Psoas muscle (tissue), 8 donors: Measurements from ENCODE around the gene ILF2. TPM values are rescaled to one million over a fixed set of nuclear protein-coding genes. Genes with fewer than 3 reads are reported as not detected.
A peak's percentile ranks its signal among the peaks of the same experiment; 100 is the strongest.
"Not testable (repeated sequence)": the region's sequence is repeated elsewhere in the genome, so short reads cannot be mapped to it uniquely, and the experiment has no call there.

ENCODE experiments used
- ATAC-seq, 4 donors: fragments of 200-7000 bp; cut with Tn5 transposase; one replicate each; pipeline ENCODE4 v1.9.1; 2020; ENCODE audit warnings: moderate library complexity in 3 of 4, mild to moderate bottlenecking in 2 of 4
- DNase-seq, 2 donors: peaks; one replicate each; pipeline ENCODE4 v3.0.0-alpha.2; 2020
- H3K27ac ChIP-seq: fragments of 200-600 bp; one replicate; pipeline ENCODE4 v1.8.0; 2022
- H3K27me3 ChIP-seq, 3 donors: fragments of 200-600 bp in 1 of 3; one replicate each; pipeline versions ENCODE4 v1.6.1 to v1.8.0; 2013 to 2022; ENCODE audit warnings: low read length in 2 of 3, mild to moderate bottlenecking in 2 of 3, moderate library complexity in 1 of 3; ENCODE audit not compliant: insufficient read depth in 3 of 3
- H3K36me3 ChIP-seq, 2 donors: fragments of 200-600 bp in 1 of 2; one replicate each; pipeline versions ENCODE4 v1.6.1 to v1.8.0; 2013 to 2022; ENCODE audit warnings: low read depth in 1 of 2, mild to moderate bottlenecking in 1 of 2, moderate library complexity in 1 of 2; ENCODE audit not compliant: insufficient read depth in 1 of 2
- H3K4me1 ChIP-seq: fragments of 200-600 bp; one replicate; pipeline ENCODE4 v1.8.0; 2022
- H3K4me3 ChIP-seq: fragments of 200-600 bp; one replicate; pipeline ENCODE4 v1.8.0; 2022; ENCODE audit warnings: mild to moderate bottlenecking
- H3K9me3 ChIP-seq: fragments of 200-600 bp; one replicate; pipeline ENCODE4 v1.8.0; 2022
- WGBS, 3 donors: extraction: QIAGEN DNeasy Blood & Tissue Kit; methylation state at CpG; one replicate each; pipeline versions ENCODE4 v1.1.6 to v1.1.7; 2013; 5-methylcytosine and 5-hydroxymethylcytosine counted together
- intact Hi-C, 2 donors: fragments of 100-400 bp; cut with DNase I; formaldehyde crosslinking; loops; one replicate each; pipeline versions ENCODE4 v1.11.0 to v1.14.2; 2022
- polyA plus RNA-seq, 3 donors: library from polyadenylated mRNA; stranded (reverse); fragments of 200-250 nt; gene quantifications; one replicate each; pipeline ENCODE4 v1.2.3, GENCODE V29; 2013
- total RNA-seq, 4 donors: library from RNA; stranded (reverse); fragmentation: NEBNext Ultra II Directional in 2 of 4; extraction: Animal tissue kit (Norgen Biotek cat#: 25700) in 2 of 4; gene quantifications; one replicate each; pipeline versions ENCODE4 v1.2.1 to v1.2.4, GENCODE V29; 2021 to 2023
- TF ChIP-seq, protein P1 (sequence below): fragments of 200-600 bp; IDR thresholded peaks from one replicate; pipeline ENCODE4 v1.8.0; 2022; ENCODE audit warnings: antibody characterized with exemption
- donor health status: healthy with polysubstance abuse.
- donor health status: DM: no; HTN: no; CAD: no; lungs with moderate emphysema.
- donor health status: Bipolar disorder and iron deficiency.
- donor health status: healthy.
- donor health status: DM: yes; HTN: yes; CAD: no.
- donor health status: DM: no; HTN: no; CAD: no.
- donor health status: DM: no; HTN: no; CAD: no.
- donor health status: DM: yes; HTN: yes; CAD: no.

The ILF2 gene
- total and polyA plus RNA-seq, 7 donors: 71.7 to 158 (median 99.2) TPM

DNA sequence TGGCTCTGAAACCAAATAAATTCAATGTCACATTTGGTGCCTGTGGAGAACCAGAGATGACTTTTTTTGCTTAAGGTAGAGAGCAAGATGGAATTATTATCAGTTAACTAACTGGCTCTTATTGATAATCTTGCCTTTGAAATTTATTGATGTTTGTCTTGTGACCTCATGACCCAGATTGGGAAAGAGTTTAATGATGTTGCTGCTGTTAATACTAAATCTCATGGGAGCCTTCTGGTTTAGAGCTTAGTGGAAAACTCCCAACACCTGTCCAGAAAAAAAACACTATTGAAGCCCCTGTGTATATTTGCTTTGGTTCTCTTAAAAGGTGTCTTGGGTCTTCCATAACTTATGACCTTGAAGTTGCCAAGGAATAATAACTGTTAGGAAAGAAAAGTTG, 27.0 kb downstream of the ILF2 start:
- ATAC-seq: no peak
- peaks cover 68% of the 10 kb centered on the region for H3K4me1 ChIP-seq
- H3K27me3 ChIP-seq: no peaks in the 10 kb centered on the region
- intact Hi-C loops: no loop called here
- peaks cover 26 to 80% of the 10 kb centered on the region in 2 donors for H3K36me3 ChIP-seq
- H3K9me3 ChIP-seq: no peaks in the 10 kb centered on the region
- TF ChIP-seq, protein P1, sequence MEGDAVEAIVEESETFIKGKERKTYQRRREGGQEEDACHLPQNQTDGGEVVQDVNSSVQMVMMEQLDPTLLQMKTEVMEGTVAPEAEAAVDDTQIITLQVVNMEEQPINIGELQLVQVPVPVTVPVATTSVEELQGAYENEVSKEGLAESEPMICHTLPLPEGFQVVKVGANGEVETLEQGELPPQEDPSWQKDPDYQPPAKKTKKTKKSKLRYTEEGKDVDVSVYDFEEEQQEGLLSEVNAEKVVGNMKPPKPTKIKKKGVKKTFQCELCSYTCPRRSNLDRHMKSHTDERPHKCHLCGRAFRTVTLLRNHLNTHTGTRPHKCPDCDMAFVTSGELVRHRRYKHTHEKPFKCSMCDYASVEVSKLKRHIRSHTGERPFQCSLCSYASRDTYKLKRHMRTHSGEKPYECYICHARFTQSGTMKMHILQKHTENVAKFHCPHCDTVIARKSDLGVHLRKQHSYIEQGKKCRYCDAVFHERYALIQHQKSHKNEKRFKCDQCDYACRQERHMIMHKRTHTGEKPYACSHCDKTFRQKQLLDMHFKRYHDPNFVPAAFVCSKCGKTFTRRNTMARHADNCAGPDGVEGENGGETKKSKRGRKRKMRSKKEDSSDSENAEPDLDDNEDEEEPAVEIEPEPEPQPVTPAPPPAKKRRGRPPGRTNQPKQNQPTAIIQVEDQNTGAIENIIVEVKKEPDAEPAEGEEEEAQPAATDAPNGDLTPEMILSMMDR: no peak
- peak overlapping the region; percentile 100 for H3K27ac ChIP-seq
- no peak for DNase-seq
- no peak overlapping the region for H3K4me3 ChIP-seq

DNA sequence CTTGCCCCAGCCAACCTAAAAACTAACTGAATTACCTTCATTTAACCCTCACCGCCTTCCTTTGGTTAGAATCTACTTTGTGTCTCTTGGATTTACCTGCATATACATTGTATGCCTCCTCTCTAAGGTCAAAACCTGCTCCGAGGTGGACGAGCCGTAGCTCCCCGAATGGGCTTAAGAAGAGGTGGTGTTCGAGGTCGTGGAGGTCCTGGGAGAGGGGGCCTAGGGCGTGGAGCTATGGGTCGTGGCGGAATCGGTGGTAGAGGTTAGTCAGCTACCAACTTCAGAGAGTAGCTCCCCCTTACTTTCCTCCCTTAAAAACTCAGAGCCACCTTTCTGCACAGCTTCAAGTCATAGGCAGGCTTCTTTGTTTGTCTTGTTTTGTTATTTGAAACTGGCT, 27.7 kb downstream of the ILF2 start:
- peaks cover 29 to 87% of the 10 kb centered on the region in 2 donors for H3K36me3 ChIP-seq
- H3K9me3 ChIP-seq: no peaks in the 10 kb centered on the region
- no peak overlapping the region for H3K4me3 ChIP-seq
- whole genome bisulfite sequencing, 3 donors: 88 to 90% (median 88%) methylated on average over 11 of the region's 11 CpGs
- H3K27ac ChIP-seq: peak overlapping the region; percentile 100
- ATAC-seq (no peak), DNase-seq (no peak)
- TF ChIP-seq, protein P1: no peak
- H3K27me3 ChIP-seq: no peaks in the 10 kb centered on the region
- peaks cover 70% of the 10 kb centered on the region for H3K4me1 ChIP-seq
- intact Hi-C loops: no loop called here

DNA sequence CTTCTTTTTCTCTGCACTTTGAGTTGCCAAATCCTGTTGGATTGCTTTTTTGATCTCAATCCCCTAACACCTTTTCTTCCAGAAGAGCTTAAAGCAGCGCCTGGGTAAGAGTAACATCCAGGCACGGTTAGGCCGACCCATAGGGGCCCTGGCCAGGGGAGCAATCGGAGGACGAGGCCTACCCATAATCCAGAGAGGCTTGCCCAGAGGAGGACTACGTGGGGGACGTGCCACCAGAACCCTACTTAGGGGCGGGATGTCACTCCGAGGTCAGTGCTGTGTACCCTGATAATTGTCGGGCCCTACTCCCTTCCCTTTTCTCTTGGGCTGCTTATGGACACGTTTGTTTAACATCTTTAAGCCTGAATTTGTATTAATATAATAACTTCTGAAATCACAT, 28.6 kb downstream of the ILF2 start:
- intact Hi-C loops: no loop called here
- TF ChIP-seq, protein P1: no peak
- Histone ChIP-seq H3K27me3 (no peaks in the 10 kb centered on the region), H3K27ac (peak overlapping the region; percentile 100), H3K4me1 (peaks cover 72% of the 10 kb centered on the region), H3K9me3 (no peaks in the 10 kb centered on the region), H3K4me3 (peak overlapping the region; percentile 4), H3K36me3 (peaks cover 31 to 97% of the 10 kb centered on the region in 2 donors)
- WGBS, 3 donors: 71 to 85% (median 72%) methylated on average over 11 of the region's 11 CpGs
- ATAC-seq (no peak), DNase-seq (no peak)

DNA sequence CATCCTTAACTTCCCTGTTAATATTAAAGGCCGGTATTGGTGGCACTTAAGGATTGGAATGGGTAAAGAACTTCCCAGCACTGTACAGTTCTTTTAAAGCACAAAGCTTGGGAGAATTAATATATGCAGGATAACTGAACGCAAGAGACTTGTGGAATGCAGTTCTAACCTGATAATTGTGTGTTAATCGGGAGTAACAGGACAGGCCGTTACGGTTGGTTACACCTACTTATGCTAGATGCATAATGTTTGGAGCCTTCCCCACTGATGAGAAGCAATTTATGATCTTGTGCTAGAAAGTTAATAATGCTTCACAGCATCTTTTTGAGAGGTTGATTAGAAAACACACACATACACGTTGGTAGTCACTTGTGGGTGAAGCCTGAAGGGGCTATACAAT, 29.9 kb downstream of the ILF2 start:
- peaks cover 34 to 99% of the 10 kb centered on the region in 2 donors for H3K36me3 ChIP-seq
- no peaks in the 10 kb centered on the region for H3K27me3 ChIP-seq
- ATAC-seq (no peak), DNase-seq (no peak)
- H3K4me3 ChIP-seq: peak overlapping the region; percentile 24
- H3K9me3 ChIP-seq: no peaks in the 10 kb centered on the region
- TF ChIP-seq, protein P1: no peak
- peak overlapping the region; percentile 100 for H3K27ac ChIP-seq
- 52 to 72% (median 55%) methylated on average over 6 of the region's 6 CpGs for WGBS, 3 donors
- intact Hi-C loops: loop anchor here in 1 of 2 donors (1.0 kb wide), 1 partner anchor 8 kb away; no protein-coding TSS in a partner anchor
- peaks cover 85% of the 10 kb centered on the region for H3K4me1 ChIP-seq

DNA sequence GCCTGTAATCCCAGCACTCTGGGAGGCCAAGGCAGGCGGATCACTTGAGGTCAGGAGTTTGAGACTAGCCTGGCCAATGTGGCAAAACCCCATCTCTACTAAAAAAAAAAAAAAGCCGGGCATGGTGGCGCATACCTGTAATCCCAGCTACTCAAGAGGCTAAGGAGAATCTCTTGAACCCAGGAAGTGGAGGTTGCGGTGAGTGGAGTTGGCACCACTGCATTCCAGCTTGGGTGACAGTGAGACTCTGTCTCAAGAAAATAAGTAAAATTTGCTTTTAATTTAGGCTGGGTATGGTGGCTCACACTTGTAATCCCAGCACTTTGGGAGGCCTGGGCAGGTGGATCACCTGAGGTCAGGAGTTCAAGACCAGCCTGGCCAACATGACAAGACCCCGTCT, 30.6 kb downstream of the ILF2 start:
- WGBS, 3 donors: 50 to 80% (median 61%) methylated on average over 5 of the region's 5 CpGs
- ATAC-seq, H3K4me3 ChIP-seq, H3K9me3 ChIP-seq, H3K27me3 ChIP-seq, DNase-seq: not testable (repeated sequence)
- Histone ChIP-seq H3K4me1 (peaks cover 85% of the 10 kb centered on the region), H3K36me3 (peaks cover 29 to 94% of the 10 kb centered on the region in 2 donors), H3K27ac (peak overlapping the region; percentile 100)
- intact Hi-C loops: loop anchor here in 1 of 2 donors (1.0 kb wide), 1 partner anchor 9 kb away; no protein-coding TSS in a partner anchor
